ENCODE results near the gene ERI3. TPM values are rescaled to one million over a fixed set of nuclear protein-coding genes. Genes with fewer than 3 reads are reported as not detected.

ERI3 gene
- total RNA-seq, 1 donor from 2014 or later = 58.3 TPM

DNA sequence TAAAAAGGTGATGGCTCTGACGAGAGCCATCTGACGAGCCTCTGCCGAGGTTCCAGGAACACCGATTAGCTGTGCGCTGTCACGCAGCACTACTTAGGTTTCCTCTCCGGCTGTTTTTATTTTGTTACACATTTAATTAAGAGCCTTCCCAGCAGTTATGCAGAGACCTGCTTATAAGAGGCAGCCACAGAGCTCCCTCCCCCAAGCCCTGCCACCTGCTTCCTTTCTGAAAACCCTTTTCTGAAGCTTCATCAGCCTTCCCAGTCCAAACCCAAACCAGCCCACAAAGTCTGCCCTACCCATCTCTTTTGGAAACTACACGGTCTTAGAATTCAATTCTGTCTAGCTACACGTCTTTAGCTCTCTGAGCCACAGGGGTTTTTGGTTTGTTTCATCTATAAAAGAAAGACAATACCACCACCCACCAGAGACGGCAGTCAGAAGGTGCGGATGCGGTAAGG lies 49.1 kb downstream of the ERI3 start:
- Mint-ChIP-seq H3K27ac (ENCODE audit: unreplicated experiment) (no peak overlapping the region), H3K9me3 (ENCODE audit: unreplicated experiment) (no peaks in the 10 kb centered on the region), H3K4me3 (ENCODE audit: unreplicated experiment) (no peak overlapping the region), H3K27me3 (ENCODE audit: low read depth, unreplicated experiment) (no peaks in the 10 kb centered on the region), H3K36me3 (ENCODE audit: low read depth, unreplicated experiment) (peaks cover 37% of the 10 kb centered on the region), H3K4me1 (ENCODE audit: low read depth, unreplicated experiment) (no peaks in the 10 kb centered on the region)
- Histone ChIP-seq H3K4me2 (ENCODE audit: low read length) (no peak overlapping the region), H3K36me3 (ENCODE audit: insufficient read depth, low read length) (peaks cover 24% of the 10 kb centered on the region), H3K4me3 (ENCODE audit: insufficient read depth, low read depth, low read length) (no peak overlapping the region), H3K79me2 (ENCODE audit: insufficient read depth, low read length) (no peaks in the 10 kb centered on the region), H3K9ac (ENCODE audit: low read length) (no peak overlapping the region), H3K27me3 (ENCODE audit: insufficient read depth, low read length) (no peaks in the 10 kb centered on the region), H3K9me3 (ENCODE audit: insufficient read depth, low read depth, low read length) (no peaks in the 10 kb centered on the region), H3K27ac (ENCODE audit: low read depth, low read length) (no peak overlapping the region), H2AFZ (ENCODE audit: low read depth, low read length) (no peak overlapping the region), H4K20me1 (ENCODE audit: insufficient read depth, low read length) (peaks cover 28% of the 10 kb centered on the region), H3K4me1 (ENCODE audit: insufficient read depth, low read length) (no peaks in the 10 kb centered on the region)
- DNase-seq (ENCODE audit: low read depth) = no peak
- TF ChIP-seq EZH2 (IDR thresholded peaks at IDR 0.05; ENCODE audit: insufficient read depth, low read length) = no peak
- TF ChIP-seq CTCF (IDR thresholded peaks at IDR 0.05; ENCODE audit: insufficient read depth, low read depth, low read length) = no peak
- no peak for FAIRE-seq

DNA sequence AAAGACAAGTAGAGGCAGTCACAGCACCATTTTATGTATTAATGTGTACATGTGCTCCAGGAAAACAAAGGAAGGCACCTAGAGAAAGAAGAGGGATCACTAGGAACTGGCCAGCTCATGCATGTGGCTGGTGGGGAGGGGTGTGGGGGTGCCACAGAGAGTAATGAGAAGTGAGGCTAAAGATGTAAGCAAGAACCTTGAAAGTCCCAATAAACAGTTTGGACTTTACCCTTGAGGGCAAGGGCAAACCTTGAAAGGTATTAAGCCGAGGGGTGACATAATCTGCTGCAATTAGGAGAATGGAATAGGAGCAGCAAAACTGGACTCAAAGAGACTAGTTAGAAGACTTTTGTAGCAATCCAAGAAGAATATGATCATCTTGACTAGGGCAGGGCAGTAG lies 51.5 kb downstream of the ERI3 start:
- Histone ChIP-seq H4K20me1 (ENCODE audit: insufficient read depth, low read length) (peaks cover 28% of the 10 kb centered on the region), H3K4me1 (ENCODE audit: insufficient read depth, low read length) (no peaks in the 10 kb centered on the region), H3K27me3 (ENCODE audit: insufficient read depth, low read length) (no peaks in the 10 kb centered on the region), H3K4me3 (ENCODE audit: insufficient read depth, low read depth, low read length) (no peak overlapping the region), H2AFZ (ENCODE audit: low read depth, low read length) (no peak overlapping the region), H3K79me2 (ENCODE audit: insufficient read depth, low read length) (no peaks in the 10 kb centered on the region), H3K36me3 (ENCODE audit: insufficient read depth, low read length) (peaks cover 25% of the 10 kb centered on the region), H3K9ac (ENCODE audit: low read length) (no peak overlapping the region), H3K9me3 (ENCODE audit: insufficient read depth, low read depth, low read length) (no peaks in the 10 kb centered on the region), H3K27ac (ENCODE audit: low read depth, low read length) (no peak overlapping the region), H3K4me2 (ENCODE audit: low read length) (no peak overlapping the region)
- Mint-ChIP-seq H3K36me3 (ENCODE audit: low read depth, unreplicated experiment) (peaks cover 34% of the 10 kb centered on the region), H3K9me3 (ENCODE audit: unreplicated experiment) (no peaks in the 10 kb centered on the region), H3K27me3 (ENCODE audit: low read depth, unreplicated experiment) (no peaks in the 10 kb centered on the region), H3K4me3 (ENCODE audit: unreplicated experiment) (no peak overlapping the region), H3K4me1 (ENCODE audit: low read depth, unreplicated experiment) (no peaks in the 10 kb centered on the region), H3K27ac (ENCODE audit: unreplicated experiment) (no peak overlapping the region)
- no peak for DNase-seq (ENCODE audit: low read depth)
- no peak for TF ChIP-seq CTCF (IDR thresholded peaks at IDR 0.05; ENCODE audit: insufficient read depth, low read depth, low read length)
- no peak for TF ChIP-seq EZH2 (IDR thresholded peaks at IDR 0.05; ENCODE audit: insufficient read depth, low read length)
- no peak for FAIRE-seq

GRCh38 chr1:44302541-44302940 lies 52.5 kb downstream of the ERI3 start:
- Mint-ChIP-seq H3K36me3 (ENCODE audit: low read depth, unreplicated experiment) (peaks cover 31% of the 10 kb centered on the region), H3K4me1 (ENCODE audit: low read depth, unreplicated experiment) (no peaks in the 10 kb centered on the region), H3K27ac (ENCODE audit: unreplicated experiment) (no peak overlapping the region), H3K27me3 (ENCODE audit: low read depth, unreplicated experiment) (no peaks in the 10 kb centered on the region), H3K4me3 (ENCODE audit: unreplicated experiment) (no peak overlapping the region), H3K9me3 (ENCODE audit: unreplicated experiment) (no peaks in the 10 kb centered on the region)
- H4K20me1 ChIP-seq (ENCODE audit: insufficient read depth, low read length) = peaks cover 28% of the 10 kb centered on the region
- no peaks in the 10 kb centered on the region for H3K27me3 ChIP-seq (ENCODE audit: insufficient read depth, low read length)
- no peaks in the 10 kb centered on the region for H3K79me2 ChIP-seq (ENCODE audit: insufficient read depth, low read length)
- H3K4me3 ChIP-seq (ENCODE audit: insufficient read depth, low read depth, low read length) = no peak overlapping the region
- peaks cover 22% of the 10 kb centered on the region for H3K36me3 ChIP-seq (ENCODE audit: insufficient read depth, low read length)
- TF ChIP-seq CTCF (IDR thresholded peaks at IDR 0.05; ENCODE audit: insufficient read depth, low read depth, low read length) (no peak), EZH2 (IDR thresholded peaks at IDR 0.05; ENCODE audit: insufficient read depth, low read length) (no peak)
- no peak overlapping the region for H2AFZ ChIP-seq (ENCODE audit: low read depth, low read length)
- no peak overlapping the region for H3K27ac ChIP-seq (ENCODE audit: low read depth, low read length)
- H3K9ac ChIP-seq (ENCODE audit: low read length) = no peak overlapping the region
- FAIRE-seq (no peak), DNase-seq (ENCODE audit: low read depth) (no peak)
- no peaks in the 10 kb centered on the region for H3K4me1 ChIP-seq (ENCODE audit: insufficient read depth, low read length)
- no peak overlapping the region for H3K4me2 ChIP-seq (ENCODE audit: low read length)
- no peaks in the 10 kb centered on the region for H3K9me3 ChIP-seq (ENCODE audit: insufficient read depth, low read depth, low read length)
